GM18526 (cell line): ENCODE data around the gene ROBO1.

Experiments used
- POLR2A ChIP-seq: IDR thresholded peaks from 3 replicates; pipeline ENCODE4 v1.6.1; 2011; ENCODE audit not compliant: insufficient read length; ENCODE audit errors: extremely low read depth

The ROBO1 gene

DNA sequence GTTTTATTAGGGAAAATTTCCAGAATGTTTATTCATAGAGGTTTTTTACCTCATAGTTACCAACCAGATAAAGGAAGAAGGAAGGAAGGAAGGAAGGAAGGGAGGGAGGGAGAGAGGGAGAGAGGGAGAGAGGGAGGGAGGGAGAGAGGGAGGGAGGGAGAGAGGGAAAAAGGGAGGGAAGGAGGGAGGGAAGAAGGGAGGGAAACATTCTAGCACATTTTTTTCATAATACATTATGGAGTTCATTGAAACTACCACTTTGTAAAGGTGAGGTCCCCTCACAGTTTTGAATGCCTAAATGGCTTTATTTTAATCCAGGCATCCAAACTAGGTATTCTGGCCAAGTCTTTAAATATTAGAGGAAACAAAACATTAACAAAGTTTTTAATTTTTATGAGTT lies 1049.1 kb downstream of the ROBO1 start:
- TF ChIP-seq POLR2A: no peak

DNA sequence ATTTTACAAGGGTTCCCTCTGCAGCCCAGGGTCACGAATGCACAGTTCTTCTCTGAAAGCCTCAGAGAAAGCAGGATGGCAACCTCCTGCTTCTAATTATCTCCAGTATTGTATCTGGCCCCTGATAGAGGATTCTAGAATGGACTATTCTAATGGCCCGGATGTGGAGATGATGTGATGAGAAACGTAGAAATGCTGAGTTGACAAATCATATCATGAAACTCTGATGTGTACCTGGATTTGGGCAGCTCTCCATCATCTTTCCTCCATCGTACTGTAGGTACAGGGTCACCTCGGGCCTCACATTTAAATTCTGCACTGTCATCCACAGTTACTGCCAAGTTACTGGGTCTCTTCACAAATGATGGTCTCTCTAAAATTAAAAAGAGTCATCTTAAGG lies 1050.8 kb downstream of the ROBO1 start:
- TF ChIP-seq POLR2A: no peak

DNA sequence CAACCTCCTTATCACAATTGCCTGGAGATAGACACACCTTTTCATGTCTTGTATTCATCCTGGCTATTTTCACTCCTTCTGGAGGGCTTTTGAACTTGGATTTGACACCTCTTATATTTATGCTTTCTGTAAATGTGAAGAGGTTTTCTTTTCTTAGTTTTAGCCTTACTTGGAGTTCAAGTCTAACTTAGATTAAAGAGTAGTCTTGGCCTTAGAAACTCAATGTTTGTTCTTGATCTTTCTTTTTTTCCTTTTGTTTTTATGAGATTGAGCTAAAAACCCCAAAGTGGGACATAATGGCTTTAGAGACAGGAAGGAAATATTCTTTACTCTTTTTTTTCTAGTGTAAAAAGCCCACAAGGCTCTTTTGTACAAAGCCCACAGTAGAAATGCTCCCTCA lies 1054.9 kb downstream of the ROBO1 start:
- no peak for TF ChIP-seq POLR2A

DNA sequence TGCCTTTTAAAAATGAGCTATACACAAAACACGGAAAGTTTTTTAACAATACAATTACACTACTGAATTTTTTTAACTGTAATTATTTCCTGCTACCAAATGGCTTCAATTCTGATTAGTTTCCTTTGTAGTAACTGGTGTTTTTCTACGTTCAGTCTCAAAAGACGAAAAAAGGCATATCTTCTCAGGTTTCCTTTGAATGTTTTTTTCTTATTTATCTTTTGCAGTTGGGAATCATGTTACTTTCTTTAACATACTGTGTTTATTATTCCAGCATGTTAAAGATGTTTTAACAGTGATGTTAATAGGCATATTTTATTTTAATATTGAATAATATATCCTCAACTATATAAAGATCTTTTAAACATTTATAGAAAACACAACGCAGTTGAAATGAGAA lies 1055.5 kb downstream of the ROBO1 start:
- TF ChIP-seq POLR2A: no peak

DNA sequence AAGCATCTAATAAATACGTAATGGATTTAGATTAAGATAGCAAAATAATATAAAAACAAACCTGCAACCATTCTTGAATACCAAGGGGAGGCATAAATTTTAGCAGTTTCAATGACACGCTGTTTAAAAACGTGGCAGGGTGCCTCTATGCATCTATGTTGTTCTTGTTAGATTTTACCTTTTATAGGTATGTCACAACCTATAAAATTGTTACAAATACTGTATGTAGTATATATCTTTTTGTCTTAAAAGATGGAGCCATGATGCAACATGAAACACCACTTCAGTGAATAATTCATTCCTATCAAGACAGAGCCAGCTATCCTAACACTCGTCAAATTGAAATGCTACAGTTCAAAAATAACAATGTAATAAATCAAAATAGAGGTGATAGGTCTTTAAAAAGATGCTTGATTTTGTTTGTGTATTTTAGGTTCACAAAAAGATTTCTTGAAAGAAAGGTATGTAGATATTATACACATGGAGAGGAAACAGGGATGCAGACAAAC lies 1059.2 kb downstream of the ROBO1 start:
- TF ChIP-seq POLR2A: no peak

GRCh38 chr3:78707609-78708008 lies 1060.2 kb downstream of the ROBO1 start:
- no peak for TF ChIP-seq POLR2A

GRCh38 chr3:78706906-78707523 lies 1060.8 kb downstream of the ROBO1 start:
- TF ChIP-seq POLR2A: no peak

DNA sequence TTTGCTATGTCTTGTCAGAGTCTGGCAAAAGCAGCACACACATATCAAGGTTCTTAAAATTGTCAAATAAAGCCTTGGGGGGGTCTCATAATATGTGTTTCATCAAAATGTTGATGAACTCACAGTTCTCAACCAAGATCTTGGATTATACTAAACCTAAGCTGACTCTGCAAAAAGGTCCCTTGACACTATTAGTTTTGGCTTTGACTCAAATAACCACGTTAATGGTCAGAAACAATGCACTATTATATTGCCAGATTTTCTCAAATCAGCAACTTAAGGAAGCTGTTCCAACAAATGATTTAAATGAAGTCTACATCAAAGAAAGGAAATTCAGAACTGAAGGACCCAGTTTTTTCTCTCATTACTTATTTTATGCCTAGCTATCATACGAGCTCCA lies 1063.9 kb downstream of the ROBO1 start:
- no peak for TF ChIP-seq POLR2A

- TF ChIP-seq POLR2A: no peak
Observed at GRCh38 chr3:78701537-78701936, 1066.3 kb downstream of the ROBO1 start.

DNA sequence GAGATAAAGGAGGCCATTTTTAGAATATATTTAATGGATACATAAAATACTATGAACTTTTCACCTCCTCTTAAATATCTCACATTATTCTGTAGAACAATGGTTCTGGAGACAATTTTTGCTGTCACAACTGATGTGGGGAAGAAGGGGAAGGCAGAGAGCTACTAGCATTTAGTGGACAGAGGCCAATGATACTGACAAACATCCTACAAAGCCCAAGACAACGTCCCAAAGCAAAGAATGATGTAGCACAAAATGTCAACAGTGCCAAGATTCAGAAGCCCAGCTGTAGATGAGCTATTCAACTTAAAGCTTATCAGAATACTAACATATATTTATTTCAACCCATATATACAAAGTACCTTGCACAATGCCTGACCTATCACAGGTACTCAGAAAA lies 1069.4 kb downstream of the ROBO1 start:
- TF ChIP-seq POLR2A: no peak

DNA sequence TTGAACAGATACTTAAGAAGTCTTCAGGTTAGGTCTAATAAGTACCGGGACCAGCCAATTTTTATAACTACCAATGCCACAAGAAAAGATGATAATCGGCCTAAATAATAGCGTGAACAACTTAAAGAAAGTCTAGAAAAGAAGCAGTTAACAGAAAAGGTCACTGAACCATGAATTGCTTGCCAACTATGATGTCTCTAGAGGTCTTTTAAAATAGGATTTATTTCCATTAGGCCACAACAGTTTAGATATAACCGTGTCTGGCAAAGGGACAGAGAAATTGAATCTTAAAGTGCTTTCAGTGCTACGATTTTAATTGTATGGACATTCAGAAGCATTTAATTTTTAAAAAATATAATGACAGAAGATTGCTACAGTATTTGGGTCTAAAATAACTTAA lies 1070.4 kb downstream of the ROBO1 start:
- no peak for TF ChIP-seq POLR2A

GRCh38 chr3:78690766-78691165 lies 1077.0 kb downstream of the ROBO1 start:
- TF ChIP-seq POLR2A: no peak

- TF ChIP-seq POLR2A: no peak
Observed at GRCh38 chr3:78689378-78689777, 1078.4 kb downstream of the ROBO1 start.

- TF ChIP-seq POLR2A: no peak
Observed at GRCh38 chr3:78687520-78687919, 1080.3 kb downstream of the ROBO1 start.

GRCh38 chr3:78683284-78683683 lies 1084.5 kb downstream of the ROBO1 start:
- TF ChIP-seq POLR2A: no peak

DNA sequence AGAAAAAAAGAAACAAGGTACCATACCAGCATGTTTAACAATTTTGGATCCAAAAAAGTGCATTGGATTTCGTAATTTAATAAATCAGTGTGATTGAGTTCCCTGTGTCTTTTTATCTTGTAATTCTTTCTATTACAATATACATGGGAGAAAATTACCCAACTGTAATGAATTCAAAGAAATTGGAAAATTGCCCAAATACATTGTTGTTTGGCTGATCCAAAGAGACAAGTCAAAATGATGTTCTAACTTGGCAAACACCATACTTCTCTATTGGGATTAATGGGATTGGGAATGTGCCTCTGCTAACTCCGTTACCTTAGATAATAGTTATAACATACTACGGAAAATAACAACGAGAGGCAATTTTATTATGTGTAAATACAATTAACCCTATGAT lies 1097.1 kb downstream of the ROBO1 start:
- no peak for TF ChIP-seq POLR2A

GRCh38 chr3:78670094-78670493 lies 1097.7 kb downstream of the ROBO1 start:
- TF ChIP-seq POLR2A: no peak
